Gastroesophageal sphincter (tissue), 4 donors: ENCODE results near the gene MTCL1. TPM values are rescaled to one million over a fixed set of nuclear protein-coding genes. Genes with fewer than 3 reads are reported as not detected.

ENCODE experiments used
- ATAC-seq: fragments of 150-250 bp; one replicate; pipeline ENCODE4 v1.9.1; 2016; ENCODE audit warnings: mild to moderate bottlenecking, moderate library complexity
- H3K27ac ChIP-seq, 4 donors: fragments of 200-600 bp; sonication (generic) in 3 of 4; 1 replicate in 3 of 4; 2 replicates in 1 of 4; pipeline ENCODE4 v1.5.1; 2016 to 2019
- H3K27me3 ChIP-seq: fragments of 200-600 bp; sonication (generic); one replicate; pipeline ENCODE4 v1.5.1; 2019
- H3K36me3 ChIP-seq, 2 donors: fragments of 200-600 bp; sonication (generic); one replicate each; pipeline ENCODE4 v1.5.1; 2019; ENCODE audit warnings: control low read depth in 1 of 2
- H3K4me1 ChIP-seq, 3 donors: fragments of 200-600 bp; sonication (generic); 1 replicate in 2 of 3; 2 replicates in 1 of 3; pipeline ENCODE4 v1.5.1; 2016 to 2019; ENCODE audit warnings: control low read depth in 2 of 3
- H3K4me3 ChIP-seq, 2 donors: fragments of 200-600 bp; sonication (generic); one replicate each; pipeline ENCODE4 v1.5.1; 2019; ENCODE audit warnings: mild to moderate bottlenecking in 1 of 2, moderate library complexity in 1 of 2
- H3K9me3 ChIP-seq, 3 donors: fragments of 200-600 bp; sonication (generic); one replicate each; pipeline ENCODE4 v1.5.1; 2017 to 2019; ENCODE audit warnings: control low read depth in 2 of 3
- CTCF ChIP-seq, 4 experiments: fragments of 200-600 bp in 2 of 4; fragments of 450-650 bp in 2 of 4; sonication (generic) in 1 of 4; IDR thresholded peaks; one replicate each; pipeline ENCODE4 v1.5.1; 2017 to 2019; ENCODE audit warnings: antibody characterized with exemption in 4 of 4, mild to moderate bottlenecking in 2 of 4, moderate library complexity in 2 of 4
- EP300 ChIP-seq: sonication (generic); formaldehyde crosslinking; IDR thresholded peaks from one replicate; pipeline ENCODE4 v1.6.1; 2017; ENCODE audit warnings: antibody characterized with exemption, mild to moderate bottlenecking
- POLR2A ChIP-seq, 2 donors: fragments of 450-650 bp; IDR thresholded peaks; one replicate each; pipeline ENCODE4 v1.6.1; 2017; ENCODE audit warnings: antibody characterized with exemption in 2 of 2, mild to moderate bottlenecking in 2 of 2, moderate library complexity in 1 of 2
- POLR2AphosphoS5 ChIP-seq: sonication (generic); formaldehyde crosslinking; IDR thresholded peaks from one replicate; pipeline ENCODE4 v1.6.1; 2017; ENCODE audit warnings: antibody characterized with exemption
- WGBS, 2 donors: methylation state at CpG; one replicate each; pipeline ENCODE4 v1.1.5; 2018; ENCODE audit warnings: low coverage in 1 of 2; 5-methylcytosine and 5-hydroxymethylcytosine counted together
- total RNA-seq, 4 donors: library from RNA; depleted of rRNA; stranded (reverse); fragments of >200 nt; gene quantifications; one replicate each; pipeline ENCODE4 v1.1.0, GENCODE V29; 2016

The MTCL1 gene
- total RNA-seq, 4 donors from 2014 or later = 35.0 to 68.0 (median 51.4) TPM

- H3K36me3 ChIP-seq = no peaks in the 10 kb centered on the region
- no peaks in the 10 kb centered on the region for H3K9me3 ChIP-seq
- H3K27me3 ChIP-seq = no peaks in the 10 kb centered on the region
- TF ChIP-seq POLR2AphosphoS5 (no peak), POLR2A (IDR thresholded peaks at IDR 0.05) (no peak), CTCF (IDR thresholded peaks at IDR 0.05) (no peak), EP300 (no peak)
- H3K4me1 ChIP-seq = peaks cover 0 to 64% (median 2%) of the 10 kb centered on the region in 3 donors
- WGBS, 2 donors = 40 to 64% methylated on average over 1 to 9 of the region's 9 CpGs
- H3K4me3 ChIP-seq = peak overlapping the region in 1 of 2 donors; percentile 26
- no peak for ATAC-seq
- peak overlapping the region in 3 of 4 donors; percentile 15 to 95 (median 92) for H3K27ac ChIP-seq
Measured at GRCh38 chr18:8708670-8709069, 3.3 kb downstream of the MTCL1 start.

GRCh38 chr18:8709248-8710059 is 4.1 kb downstream of the MTCL1 start:
- ATAC-seq = no peak
- TF ChIP-seq EP300 (no peak), POLR2AphosphoS5 (no peak), CTCF (IDR thresholded peaks at IDR 0.05) (no peak), POLR2A (IDR thresholded peaks at IDR 0.05) (no peak)
- no peaks in the 10 kb centered on the region for H3K9me3 ChIP-seq
- H3K36me3 ChIP-seq = no peaks in the 10 kb centered on the region
- H3K4me1 ChIP-seq = peaks cover 0 to 63% (median 2%) of the 10 kb centered on the region in 3 donors
- H3K4me3 ChIP-seq = peak overlapping the region in 1 of 2 donors; percentile 26
- peak overlapping the region in 3 of 4 donors; percentile 56 to 95 (median 92) for H3K27ac ChIP-seq
- 58 to 68% methylated on average over 7 to 9 of the region's 14 CpGs for WGBS, 2 donors
- H3K27me3 ChIP-seq = no peaks in the 10 kb centered on the region

- no peaks in the 10 kb centered on the region for H3K27me3 ChIP-seq
- TF ChIP-seq EP300 (no peak), POLR2AphosphoS5 (no peak), CTCF (IDR thresholded peaks at IDR 0.05) (no peak), POLR2A (IDR thresholded peaks at IDR 0.05) (no peak)
- no peaks in the 10 kb centered on the region for H3K9me3 ChIP-seq
- 53 to 64% methylated on average over 4 to 5 of the region's 5 CpGs for WGBS, 2 donors
- ATAC-seq = no peak
- no peaks in the 10 kb centered on the region for H3K36me3 ChIP-seq
- H3K27ac ChIP-seq = peak overlapping the region; percentile 20 to 68 (median 48)
- peaks cover 0 to 53% (median 2%) of the 10 kb centered on the region in 3 donors for H3K4me1 ChIP-seq
- no peak overlapping the region for H3K4me3 ChIP-seq
Measured at GRCh38 chr18:8711736-8712135, 6.4 kb downstream of the MTCL1 start.

- no peak for ATAC-seq
- H3K4me1 ChIP-seq = peaks cover 0 to 56% (median 0%) of the 10 kb centered on the region in 3 donors
- TF ChIP-seq POLR2AphosphoS5 (no peak), EP300 (no peak), CTCF (IDR thresholded peaks at IDR 0.05) (no peak), POLR2A (IDR thresholded peaks at IDR 0.05) (no peak)
- no peaks in the 10 kb centered on the region for H3K27me3 ChIP-seq
- WGBS, 2 donors = 20 to 30% methylated on average over 6 to 7 of the region's 8 CpGs
- no peaks in the 10 kb centered on the region for H3K9me3 ChIP-seq
- no peak overlapping the region for H3K4me3 ChIP-seq
- peak overlapping the region in 2 of 4 donors; percentile 11 to 68 for H3K27ac ChIP-seq
- no peaks in the 10 kb centered on the region for H3K36me3 ChIP-seq
Measured at GRCh38 chr18:8713691-8714090, 8.3 kb downstream of the MTCL1 start.

- no peak overlapping the region for H3K4me3 ChIP-seq
- peaks cover 0 to 41% (median 0%) of the 10 kb centered on the region in 3 donors for H3K4me1 ChIP-seq
- no peaks in the 10 kb centered on the region for H3K9me3 ChIP-seq
- TF ChIP-seq POLR2AphosphoS5 (no peak), POLR2A (IDR thresholded peaks at IDR 0.05) (no peak), EP300 (no peak), CTCF (IDR thresholded peaks at IDR 0.05) (no peak)
- no peak for ATAC-seq
- 90 to 95% methylated on average over 3 to 4 of the region's 4 CpGs for WGBS, 2 donors
- peaks cover 0 to 6% of the 10 kb centered on the region in 2 donors for H3K36me3 ChIP-seq
- no peaks in the 10 kb centered on the region for H3K27me3 ChIP-seq
- peak overlapping the region in 1 of 4 donors; percentile 38 for H3K27ac ChIP-seq
Measured at GRCh38 chr18:8715599-8715998, 10.2 kb downstream of the MTCL1 start.
